Inferior parietal cortex (tissue), 1 donor: Measurements from ENCODE around the gene MT1A.
"Not testable (repeated sequence)": the region's sequence is repeated elsewhere in the genome, so short reads cannot be mapped to it uniquely, and the experiment has no call there.

Experiments
- DNase-seq: peaks from one replicate; pipeline ENCODE4 v3.0.0-alpha.2; 2016; ENCODE audit errors: extremely low spot score

The MT1A gene

GRCh38 chr16:56610017-56610608 is 28.4 kb upstream of the MT1A start:
- no peak for DNase-seq

- DNase-seq = no peak
These were observed 27.8 kb upstream of the MT1A start for GRCh38 chr16:56610609-56611111.

- DNase-seq = no peak
These were observed 27.1 kb upstream of the MT1A start for GRCh38 chr16:56611281-56611833.

GRCh38 chr16:56613706-56614105 is 24.8 kb upstream of the MT1A start:
- DNase-seq = no peak

GRCh38 chr16:56614549-56614991 is 23.9 kb upstream of the MT1A start:
- no peak for DNase-seq

- DNase-seq = no peak
These were observed 23.1 kb upstream of the MT1A start for GRCh38 chr16:56615353-56615752.

- no peak for DNase-seq
These were observed 21.8 kb upstream of the MT1A start for GRCh38 chr16:56616608-56617211.

GRCh38 chr16:56617212-56618085 is 21.0 kb upstream of the MT1A start:
- DNase-seq = no peak

- DNase-seq = no peak
These were observed 20.3 kb upstream of the MT1A start for GRCh38 chr16:56618138-56618537.

- DNase-seq = no peak
These were observed 18.0 kb upstream of the MT1A start for GRCh38 chr16:56620339-56620897.

GRCh38 chr16:56621665-56622445 is 16.6 kb upstream of the MT1A start:
- not testable (repeated sequence) for DNase-seq

GRCh38 chr16:56623184-56623583 is 15.3 kb upstream of the MT1A start:
- not testable (repeated sequence) for DNase-seq

GRCh38 chr16:56623637-56624036 is 14.8 kb upstream of the MT1A start:
- no peak for DNase-seq

GRCh38 chr16:56625140-56625942 is 13.1 kb upstream of the MT1A start, which contains the start of gene MT1E:
Gene MT1E, plus strand, starts transcription at chr16:56625781. Its CDS starts 71 bp downstream, at chr16:56625852.
- DNase-seq = no peak

GRCh38 chr16:56625943-56626654 is 12.4 kb upstream of the MT1A start:
- no peak for DNase-seq

- DNase-seq = no peak
These were observed 11.8 kb upstream of the MT1A start for GRCh38 chr16:56626685-56627084.

- DNase-seq = no peak
These were observed 9.7 kb upstream of the MT1A start for GRCh38 chr16:56628486-56629350.

- no peak for DNase-seq
These were observed 8.9 kb upstream of the MT1A start for GRCh38 chr16:56629531-56629930.

- DNase-seq = no peak
These were observed 8.3 kb upstream of the MT1A start for GRCh38 chr16:56630134-56630533.
